Small intestine (tissue), 7 donors: ENCODE results near the gene TARBP2. TPM values are rescaled to one million over a fixed set of nuclear protein-coding genes. Genes with fewer than 3 reads are reported as not detected.

ENCODE experiments used
- DNase-seq, 2 donors: peaks; one replicate each; pipeline versions ENCODE4 v3.0.0 to v3.0.0-alpha.2; 2013
- FAIRE-seq: peaks from 2 replicates; lab custom pipeline; 2012; peaks lifted over from hg19 to GRCh38; lab: Jason Lieb, UNC
- H3K27ac ChIP-seq, 3 donors: one replicate each; pipeline ENCODE4 v1.5.1; 2013; ENCODE audit warnings: low read length in 2 of 3, mild to moderate bottlenecking in 2 of 3, control low read depth in 1 of 3, inconsistent platforms in 1 of 3, low read depth in 1 of 3, moderate library complexity in 1 of 3
- H3K27me3 ChIP-seq, 3 donors: one replicate each; pipeline ENCODE4 v1.6.1; 2013; ENCODE audit warnings: low read length in 3 of 3, inconsistent platforms in 1 of 3; ENCODE audit not compliant: control insufficient read depth in 3 of 3, insufficient read depth in 3 of 3
- H3K36me3 ChIP-seq, 3 donors: one replicate each; pipeline ENCODE4 v1.6.1; 2013; ENCODE audit warnings: low read length in 3 of 3, inconsistent platforms in 1 of 3, low read depth in 1 of 3, mild to moderate bottlenecking in 1 of 3, moderate library complexity in 1 of 3; ENCODE audit not compliant: control insufficient read depth in 3 of 3, insufficient read depth in 2 of 3
- H3K4me1 ChIP-seq, 3 donors: one replicate each; pipeline ENCODE4 v1.6.1; 2013; ENCODE audit warnings: low read length in 2 of 3, inconsistent platforms in 1 of 3, low read depth in 1 of 3, mild to moderate bottlenecking in 1 of 3, moderate library complexity in 1 of 3; ENCODE audit not compliant: control insufficient read depth in 3 of 3, insufficient read depth in 2 of 3
- H3K4me3 ChIP-seq, 3 donors: one replicate each; pipeline ENCODE4 v1.5.1; 2013; ENCODE audit warnings: low read length in 3 of 3, control low read depth in 1 of 3, inconsistent platforms in 1 of 3, low read depth in 1 of 3, mild to moderate bottlenecking in 1 of 3, moderate library complexity in 1 of 3
- H3K9me3 ChIP-seq, 2 donors: one replicate each; pipeline ENCODE4 v1.6.1; 2013; ENCODE audit warnings: low read depth in 1 of 2, low read length in 1 of 2; ENCODE audit not compliant: control insufficient read depth in 2 of 2, insufficient read depth in 1 of 2
- WGBS, 3 donors: extraction: QIAGEN DNeasy Blood & Tissue Kit; methylation state at CpG; one replicate each; pipeline ENCODE4 v1.1.7; 2013; 5-methylcytosine and 5-hydroxymethylcytosine counted together
- polyA plus RNA-seq, 4 donors: library from polyadenylated mRNA; stranded (reverse) in 3 of 4; unstranded in 1 of 4; fragments of 200-250 nt in 3 of 4; fragments of 120-200 nt in 1 of 4; gene quantifications; one replicate each; pipeline versions ENCODE4 v1.2.1 to v1.2.3, GENCODE V29; 2013
- donor health status: healthy with polysubstance abuse.
- donor health status: control.
- donor health status: control.
- donor health status: Bipolar disorder and iron deficiency.
- donor health status: healthy.

The TARBP2 gene
- polyA plus RNA-seq, 4 donors: 18.9 to 31.0 (median 26.9) TPM

- no peaks in the 10 kb centered on the region for H3K27me3 ChIP-seq
- H3K36me3 ChIP-seq: peaks cover 0 to 62% (median 5%) of the 10 kb centered on the region in 3 donors
- 93 to 97% (median 94%) methylated on average over 10 of the region's 10 CpGs for WGBS, 3 donors
- no peaks in the 10 kb centered on the region for H3K9me3 ChIP-seq
- no peak overlapping the region for H3K27ac ChIP-seq
- no peak for FAIRE-seq
- DNase-seq: no peak
- H3K4me1 ChIP-seq: peaks cover 0 to 15% (median 4%) of the 10 kb centered on the region in 3 donors
- no peak overlapping the region for H3K4me3 ChIP-seq
Observed at GRCh38 chr12:53485955-53486735, 14.9 kb upstream of the TARBP2 start.

- Histone ChIP-seq H3K27me3 (no peaks in the 10 kb centered on the region), H3K4me3 (no peak overlapping the region), H3K27ac (no peak overlapping the region), H3K4me1 (peaks cover 0 to 15% (median 4%) of the 10 kb centered on the region in 3 donors), H3K9me3 (no peaks in the 10 kb centered on the region), H3K36me3 (peaks cover 0 to 54% (median 2%) of the 10 kb centered on the region in 3 donors)
- 87 to 88% (median 88%) methylated on average over 15 to 17 of the region's 17 CpGs for WGBS, 3 donors
- DNase-seq (no peak), FAIRE-seq (no peak)
Observed at GRCh38 chr12:53486736-53487487, 14.2 kb upstream of the TARBP2 start.

- FAIRE-seq: no peak
- H3K27me3 ChIP-seq: no peaks in the 10 kb centered on the region
- DNase-seq: no peak
- 95 to 97% (median 96%) methylated on average over 5 of the region's 5 CpGs for WGBS, 3 donors
- peaks cover 2 to 21% (median 3%) of the 10 kb centered on the region in 3 donors for H3K4me1 ChIP-seq
- no peak overlapping the region for H3K27ac ChIP-seq
- no peak overlapping the region for H3K4me3 ChIP-seq
- H3K9me3 ChIP-seq: no peaks in the 10 kb centered on the region
- H3K36me3 ChIP-seq: peaks cover 0 to 34% (median 2%) of the 10 kb centered on the region in 3 donors
Observed at GRCh38 chr12:53489242-53489864, 11.7 kb upstream of the TARBP2 start.

GRCh38 chr12:53492188-53492587 lies 8.9 kb upstream of the TARBP2 start:
- FAIRE-seq: no peak
- 58 to 81% (median 80%) methylated on average over 20 of the region's 20 CpGs for WGBS, 3 donors
- H3K4me1 ChIP-seq: peaks cover 2 to 33% (median 3%) of the 10 kb centered on the region in 3 donors
- H3K27ac ChIP-seq: peak overlapping the region in 2 of 3 donors; percentile 26 to 84
- no peak for DNase-seq
- H3K9me3 ChIP-seq: no peaks in the 10 kb centered on the region
- H3K4me3 ChIP-seq: peak overlapping the region in 1 of 3 donors; percentile 75
- H3K27me3 ChIP-seq: no peaks in the 10 kb centered on the region
- H3K36me3 ChIP-seq: peaks cover 0 to 9% (median 0%) of the 10 kb centered on the region in 3 donors

- WGBS, 3 donors: 1 to 2% (median 1%) methylated on average over 35 to 52 of the region's 52 CpGs
- H3K9me3 ChIP-seq: no peaks in the 10 kb centered on the region
- peak overlapping the region; percentile 25 to 75 (median 58) for H3K4me3 ChIP-seq
- no peaks in the 10 kb centered on the region for H3K27me3 ChIP-seq
- H3K36me3 ChIP-seq: peaks cover 0 to 2% (median 0%) of the 10 kb centered on the region in 3 donors
- peak; percentile 88 to 96 for DNase-seq
- H3K27ac ChIP-seq: peak overlapping the region; percentile 65 to 84 (median 72)
- FAIRE-seq: no peak
- H3K4me1 ChIP-seq: peaks cover 2 to 33% (median 3%) of the 10 kb centered on the region in 3 donors
Observed at GRCh38 chr12:53492830-53493609, 8.1 kb upstream of the TARBP2 start.

- 28 to 37% (median 32%) methylated on average over 11 of the region's 11 CpGs for WGBS, 3 donors
- H3K27ac ChIP-seq: peak overlapping the region; percentile 65 to 84 (median 72)
- H3K4me1 ChIP-seq: peaks cover 2 to 37% (median 3%) of the 10 kb centered on the region in 3 donors
- DNase-seq (no peak), FAIRE-seq (no peak)
- peak overlapping the region in 2 of 3 donors; percentile 58 to 75 for H3K4me3 ChIP-seq
- H3K36me3 ChIP-seq: no peaks in the 10 kb centered on the region
- H3K9me3 ChIP-seq: no peaks in the 10 kb centered on the region
- H3K27me3 ChIP-seq: peaks cover 0 to 3% (median 0%) of the 10 kb centered on the region in 3 donors
Observed at GRCh38 chr12:53493610-53494391, 7.3 kb upstream of the TARBP2 start.
